ENCODE measurements around the gene STAT4. TPM values are rescaled to one million over a fixed set of nuclear protein-coding genes. Genes with fewer than 3 reads are reported as not detected.

Gene STAT4
- total RNA-seq, 1 experiment from 2014 or later: 0.71 TPM

GRCh38 chr2:191051177-191051576, 99.6 kb downstream of the STAT4 start:
- intact Hi-C loops (cut with micrococcal nuclease; ENCODE audit: unreplicated experiment): loop anchor here (5.0 kb wide), 1 partner anchor 471 kb away; no protein-coding TSS in a partner anchor
- no peaks in the 10 kb centered on the region for H3K9me3 ChIP-seq (ENCODE audit: low read depth, low read length, poor library complexity, severe bottlenecking)
- H3K27ac ChIP-seq (ENCODE audit: low read depth, low read length, poor library complexity, severe bottlenecking): no peak overlapping the region
- no peaks in the 10 kb centered on the region for H3K36me3 ChIP-seq (ENCODE audit: insufficient read depth, low read length, poor library complexity, severe bottlenecking)
- peaks cover 14% of the 10 kb centered on the region for H3K4me1 ChIP-seq (ENCODE audit: insufficient read depth, low read length, poor library complexity, severe bottlenecking)
- BruUV-seq (replicated peaks): no TSS peak
- no peak for DNase-seq (ENCODE audit: low spot score)
- TF ChIP-seq EZH2 (IDR thresholded peaks at IDR 0.05; ENCODE audit: borderline replicate concordance, low read depth, low read length, poor library complexity, severe bottlenecking): no peak
- no peak for TF ChIP-seq CTCF (conservative IDR thresholded peaks at IDR 0.05; ENCODE audit: low read depth, low read length)
- POLR2A ChIA-PET (ENCODE audit: low non-redundant PET): no interaction called here
- H3K27me3 ChIP-seq (replicated peaks; ENCODE audit: insufficient read depth, low read depth, low read length, poor library complexity): no peaks in the 10 kb centered on the region
- no peak overlapping the region for H3K4me3 ChIP-seq (ENCODE audit: low read depth, low read length, poor library complexity, severe bottlenecking)
- CTCF ChIA-PET: interaction anchor here (3.7 kb wide), 1 partner anchor 104 kb away, joined by 45 read pairs; no protein-coding TSS in a partner anchor

DNA sequence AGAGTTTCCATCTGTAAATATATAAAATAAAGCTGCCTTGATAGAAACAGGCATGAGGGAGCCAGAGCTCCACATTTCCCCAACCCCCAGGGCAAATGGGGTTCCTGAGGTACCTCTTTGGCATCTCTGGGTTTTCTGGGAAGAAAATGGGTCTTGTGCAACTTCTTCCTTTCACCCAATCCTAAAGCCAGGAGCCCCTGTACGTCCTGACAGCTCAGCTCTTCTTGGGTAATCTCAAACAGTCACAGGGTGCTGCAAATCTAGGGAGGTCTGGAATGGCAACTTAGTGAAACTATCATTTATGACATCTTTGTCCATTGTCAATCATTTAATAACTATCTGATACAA, 100.2 kb downstream of the STAT4 start:
- intact Hi-C loops (cut with micrococcal nuclease; ENCODE audit: unreplicated experiment): loop anchor here (5.0 kb wide), 1 partner anchor 472 kb away; no protein-coding TSS in a partner anchor
- TF ChIP-seq CTCF (conservative IDR thresholded peaks at IDR 0.05; ENCODE audit: low read depth, low read length) (no peak), EZH2 (IDR thresholded peaks at IDR 0.05; ENCODE audit: borderline replicate concordance, low read depth, low read length, poor library complexity, severe bottlenecking) (no peak)
- DNase-seq (ENCODE audit: low spot score): no peak
- Histone ChIP-seq H3K9me3 (ENCODE audit: low read depth, low read length, poor library complexity, severe bottlenecking) (no peaks in the 10 kb centered on the region), H3K27ac (ENCODE audit: low read depth, low read length, poor library complexity, severe bottlenecking) (no peak overlapping the region), H3K4me3 (ENCODE audit: low read depth, low read length, poor library complexity, severe bottlenecking) (no peak overlapping the region), H3K4me1 (ENCODE audit: insufficient read depth, low read length, poor library complexity, severe bottlenecking) (peaks cover 14% of the 10 kb centered on the region), H3K27me3 (replicated peaks; ENCODE audit: insufficient read depth, low read depth, low read length, poor library complexity) (no peaks in the 10 kb centered on the region), H3K36me3 (ENCODE audit: insufficient read depth, low read length, poor library complexity, severe bottlenecking) (no peaks in the 10 kb centered on the region)
- BruUV-seq (replicated peaks): no TSS peak
- CTCF ChIA-PET: interaction anchor here (3.7 kb wide), 1 partner anchor 105 kb away, joined by 45 read pairs; no protein-coding TSS in a partner anchor
- POLR2A ChIA-PET (ENCODE audit: low non-redundant PET): no interaction called here

GRCh38 chr2:191049728-191050639, 100.8 kb downstream of the STAT4 start:
- no TSS peak for BruUV-seq (replicated peaks)
- H3K4me1 ChIP-seq (ENCODE audit: insufficient read depth, low read length, poor library complexity, severe bottlenecking): peaks cover 14% of the 10 kb centered on the region
- intact Hi-C loops (cut with micrococcal nuclease; ENCODE audit: unreplicated experiment): loop anchor here (5.0 kb wide), 1 partner anchor 472 kb away; no protein-coding TSS in a partner anchor
- DNase-seq (ENCODE audit: low spot score): no peak
- CTCF ChIA-PET: interaction anchor here (1.2 to 3.7 kb wide), 2 partner anchors 105 kb away, joined by 3 to 45 read pairs; no protein-coding TSS in a partner anchor
- H3K9me3 ChIP-seq (ENCODE audit: low read depth, low read length, poor library complexity, severe bottlenecking): no peaks in the 10 kb centered on the region
- no peaks in the 10 kb centered on the region for H3K36me3 ChIP-seq (ENCODE audit: insufficient read depth, low read length, poor library complexity, severe bottlenecking)
- no peak overlapping the region for H3K27ac ChIP-seq (ENCODE audit: low read depth, low read length, poor library complexity, severe bottlenecking)
- H3K4me3 ChIP-seq (ENCODE audit: low read depth, low read length, poor library complexity, severe bottlenecking): no peak overlapping the region
- POLR2A ChIA-PET (ENCODE audit: low non-redundant PET): no interaction called here
- no peaks in the 10 kb centered on the region for H3K27me3 ChIP-seq (replicated peaks; ENCODE audit: insufficient read depth, low read depth, low read length, poor library complexity)
- TF ChIP-seq CTCF (conservative IDR thresholded peaks at IDR 0.05; ENCODE audit: low read depth, low read length) (no peak), EZH2 (IDR thresholded peaks at IDR 0.05; ENCODE audit: borderline replicate concordance, low read depth, low read length, poor library complexity, severe bottlenecking) (no peak)

Data from A673 (cell line).